NCI-H748 treated with DMSO at 0.1 percent for 48 hours (cell line): ENCODE measurements around the gene LMOD1.
"Not testable (repeated sequence)": the region's sequence is repeated elsewhere in the genome, so short reads cannot be mapped to it uniquely, and the experiment has no call there.

Experiments
- DNase-seq: peaks from one replicate; lab custom pipeline; 2025; lab: John Stamatoyannopoulos, UW

The LMOD1 gene

GRCh38 chr1:201861448-201861847 lies 84.9 kb downstream of the LMOD1 start:
- no peak for DNase-seq

- DNase-seq = no peak
Measured at GRCh38 chr1:201859424-201859823, 86.9 kb downstream of the LMOD1 start.

- not testable (repeated sequence) for DNase-seq
Measured at GRCh38 chr1:201856722-201857121, 89.6 kb downstream of the LMOD1 start.

GRCh38 chr1:201851949-201852348 lies 94.4 kb downstream of the LMOD1 start:
- no peak for DNase-seq

- no peak for DNase-seq
Measured at GRCh38 chr1:201850053-201850397, 96.3 kb downstream of the LMOD1 start.

GRCh38 chr1:201849372-201850052 lies 96.8 kb downstream of the LMOD1 start:
- DNase-seq = no peak

- no peak for DNase-seq
Measured at GRCh38 chr1:201848230-201848629, 98.1 kb downstream of the LMOD1 start.

- no peak for DNase-seq
Measured at GRCh38 chr1:201847150-201847549, 99.2 kb downstream of the LMOD1 start.
